Ureter (tissue), 1 donor: Measurements from ENCODE around the gene ZER1. TPM values are rescaled to one million over a fixed set of nuclear protein-coding genes. Genes with fewer than 3 reads are reported as not detected.
"Not testable (repeated sequence)": the region's sequence is repeated elsewhere in the genome, so short reads cannot be mapped to it uniquely, and the experiment has no call there.

Experiments
- DNase-seq: peaks from one replicate; pipeline ENCODE4 v3.0.0-alpha.2; 2020; ENCODE audit warnings: low spot score
- total RNA-seq: library from RNA; stranded (reverse); gene quantifications from one replicate; pipeline ENCODE4 v1.2.4, GENCODE V29; 2023
- donor health status: DM: yes; HTN: yes; CAD: no.

ZER1 gene
- total RNA-seq: 46.6 TPM

DNA sequence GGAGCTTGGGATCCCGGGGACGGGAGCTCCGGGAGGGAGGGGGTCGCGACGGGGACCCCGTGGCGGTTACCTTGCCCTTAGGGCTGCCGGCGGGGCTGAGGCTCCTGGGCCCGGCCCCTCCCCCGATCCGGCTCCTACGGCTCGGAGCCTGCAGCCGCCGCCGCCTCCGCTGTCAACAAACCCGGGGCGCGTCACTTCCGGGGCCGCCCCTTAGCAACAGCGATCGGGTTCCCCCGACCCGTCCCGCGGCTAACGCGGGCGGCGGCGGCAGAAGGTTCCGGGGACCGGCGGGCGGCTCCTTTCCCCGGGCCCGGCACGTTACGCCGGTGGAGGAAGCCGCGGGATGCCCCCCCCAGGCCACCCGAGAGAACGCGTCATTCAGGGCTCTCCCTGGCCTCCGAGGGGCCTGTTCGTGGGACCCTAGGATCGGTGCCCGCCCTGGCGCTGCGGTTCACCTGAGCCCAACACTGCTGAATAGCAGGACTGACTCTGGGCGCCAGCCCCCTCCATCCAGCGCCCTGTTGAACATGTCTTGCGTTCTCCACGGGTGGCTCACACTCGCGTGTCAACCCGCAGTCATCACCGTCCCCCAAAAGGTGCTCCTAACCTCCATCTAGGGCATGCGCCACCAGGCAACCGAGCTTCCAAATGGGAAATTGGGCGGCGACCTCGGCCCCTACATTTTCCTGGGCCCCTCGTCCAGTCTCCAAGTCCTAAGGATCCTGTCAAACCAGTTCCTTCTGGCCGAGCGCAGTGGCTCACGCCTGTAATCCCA, at the start of gene ZER1:
Gene ZER1, minus strand, starts transcription at position 183 of the 775 bp plus-strand sequence. CDS start 16,362 bp downstream, outside the sequence.
- DNase-seq: peak; percentile 93

GRCh38 chr9:128820665-128821583, 49.2 kb upstream of the ZER1 start:
- no peak for DNase-seq

- DNase-seq: no peak
Measured at GRCh38 chr9:128819716-128820664, 48.3 kb upstream of the ZER1 start.

DNA sequence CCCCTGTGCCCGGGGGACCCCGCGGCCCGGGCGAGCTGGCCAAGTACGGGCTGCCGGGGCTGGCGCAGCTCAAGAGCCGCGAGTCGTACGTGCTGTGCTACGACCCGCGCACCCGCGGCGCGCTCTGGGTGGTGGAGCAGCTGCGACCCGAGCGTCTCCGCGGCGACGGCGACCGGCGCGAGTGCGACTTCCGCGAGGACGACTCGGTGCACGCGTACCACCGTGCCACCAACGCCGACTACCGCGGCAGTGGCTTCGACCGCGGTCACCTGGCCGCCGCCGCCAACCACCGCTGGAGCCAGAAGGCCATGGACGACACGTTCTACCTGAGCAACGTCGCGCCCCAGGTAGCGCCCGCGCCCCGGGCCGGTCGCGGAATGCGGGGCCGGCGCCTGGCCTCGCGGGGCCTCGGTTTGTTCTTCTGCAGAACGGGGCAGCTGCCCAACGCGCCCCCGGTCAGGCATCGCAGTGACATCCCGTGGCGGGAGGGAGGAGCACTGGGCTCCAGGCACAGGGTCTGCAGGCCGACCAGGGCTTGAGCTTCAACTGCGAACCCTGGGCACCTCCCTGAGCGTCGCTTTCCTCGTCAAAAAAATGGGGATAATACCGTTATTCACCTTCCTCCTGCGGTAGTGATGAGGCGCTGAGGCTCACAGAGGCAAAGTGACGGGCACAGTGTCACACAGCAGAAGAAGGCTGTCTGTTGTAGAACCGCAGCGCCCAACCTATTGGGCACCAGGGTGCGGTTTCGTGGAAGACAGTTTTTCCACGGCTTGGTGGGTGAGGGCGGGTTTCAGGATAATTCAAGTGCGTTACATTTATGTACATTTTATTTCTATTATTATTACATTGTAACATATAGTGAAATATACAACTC, 47.4 kb upstream of the ZER1 start:
- no peak for DNase-seq

GRCh38 chr9:128818099-128818838, 46.5 kb upstream of the ZER1 start, which contains the start of gene ENDOG:
Gene ENDOG, plus strand, starts transcription at chr9:128818500. Its CDS starts 185 bp downstream, at chr9:128818685.
- DNase-seq: peak; percentile 97

DNA sequence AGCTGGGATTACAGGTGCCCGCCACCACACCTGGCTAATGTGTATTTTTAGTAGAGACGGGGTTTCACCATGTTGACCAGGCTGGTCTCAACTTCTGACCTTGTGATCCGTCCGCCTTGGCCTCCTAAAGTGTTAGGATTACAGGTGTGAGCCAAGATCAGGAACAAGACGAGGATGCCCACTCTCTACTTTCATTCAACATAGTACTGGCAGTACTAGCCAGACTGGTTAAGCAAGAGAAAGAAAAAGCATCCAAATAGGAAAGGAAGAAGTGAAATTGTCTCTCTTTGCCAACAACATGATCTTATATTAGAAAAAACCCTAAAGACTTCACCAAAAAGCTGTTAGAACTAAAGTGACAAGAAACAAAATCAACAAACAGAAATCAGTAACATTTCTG, 39.1 kb upstream of the ZER1 start:
- DNase-seq: no peak

DNA sequence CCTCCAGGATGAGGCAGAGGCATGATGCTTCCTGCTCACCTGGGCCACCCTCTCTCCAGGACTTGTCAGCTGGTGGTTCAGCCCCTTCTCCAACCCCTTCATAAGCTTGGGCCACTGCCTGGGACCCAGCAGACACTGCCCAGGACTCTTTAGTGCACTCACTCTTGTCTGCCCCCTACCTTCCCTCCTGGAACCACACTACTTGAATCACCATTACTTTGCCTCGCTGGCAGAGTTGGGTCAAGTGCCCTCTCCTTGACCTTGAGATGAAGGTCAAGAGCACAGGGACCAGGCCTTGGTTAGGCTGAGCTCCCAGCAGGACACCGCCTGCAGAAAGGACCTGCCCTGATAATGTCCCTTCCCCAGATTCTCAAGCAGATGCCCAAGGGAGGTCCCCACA, 38.1 kb upstream of the ZER1 start:
- DNase-seq: no peak

DNA sequence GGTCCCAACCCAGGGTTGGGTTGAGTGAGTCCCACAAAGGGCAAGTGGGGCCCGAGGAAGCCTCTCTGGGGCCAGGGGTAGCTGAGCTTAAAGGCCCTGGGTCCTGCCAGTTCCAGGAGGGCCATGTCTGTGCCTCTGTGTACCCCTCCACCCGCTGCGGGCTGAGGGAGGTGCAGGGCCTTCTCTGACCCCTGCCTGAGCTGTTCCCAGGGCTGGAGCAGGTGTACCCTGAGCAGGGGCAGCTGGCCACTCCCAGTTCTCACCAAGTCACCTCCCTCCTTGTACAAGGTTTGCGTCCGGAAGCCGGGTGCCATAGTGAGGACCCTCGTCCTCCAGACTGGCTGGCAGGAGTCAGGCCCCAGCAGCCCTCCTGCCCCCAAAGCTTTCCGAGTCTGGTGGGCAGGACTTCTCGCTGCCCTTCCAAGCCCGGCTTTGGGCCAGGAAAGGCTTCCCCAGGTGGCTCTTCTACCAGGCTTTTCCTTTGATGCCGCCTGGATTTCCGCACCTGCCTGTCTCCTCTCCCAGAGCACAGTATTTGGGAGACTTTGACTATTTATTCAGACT, 37.4 kb upstream of the ZER1 start:
- no peak for DNase-seq

DNA sequence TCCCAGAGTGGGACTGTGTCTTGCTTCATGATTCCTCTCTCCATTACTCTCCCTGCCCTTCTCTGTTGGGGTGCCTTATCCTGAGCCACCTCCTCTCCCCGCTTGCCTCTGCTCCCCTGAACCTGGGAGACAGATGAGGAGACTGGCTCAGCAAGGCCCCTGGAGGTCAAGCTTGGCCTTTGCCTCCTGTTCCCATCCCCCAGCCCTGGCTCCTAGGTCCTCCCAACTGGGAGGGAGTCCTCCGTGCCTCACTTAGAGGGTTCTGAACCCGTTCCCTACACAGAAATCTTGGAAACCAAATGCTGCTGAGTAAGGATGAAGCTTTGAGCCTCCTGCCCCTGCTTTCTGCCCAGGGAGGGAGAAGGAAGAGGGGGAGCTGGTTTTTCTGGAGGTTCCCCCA, 36.8 kb upstream of the ZER1 start:
- DNase-seq: no peak

GRCh38 chr9:128807827-128808226, 36.1 kb upstream of the ZER1 start:
- no peak for DNase-seq

GRCh38 chr9:128805661-128806060, 33.9 kb upstream of the ZER1 start:
- DNase-seq: no peak

DNA sequence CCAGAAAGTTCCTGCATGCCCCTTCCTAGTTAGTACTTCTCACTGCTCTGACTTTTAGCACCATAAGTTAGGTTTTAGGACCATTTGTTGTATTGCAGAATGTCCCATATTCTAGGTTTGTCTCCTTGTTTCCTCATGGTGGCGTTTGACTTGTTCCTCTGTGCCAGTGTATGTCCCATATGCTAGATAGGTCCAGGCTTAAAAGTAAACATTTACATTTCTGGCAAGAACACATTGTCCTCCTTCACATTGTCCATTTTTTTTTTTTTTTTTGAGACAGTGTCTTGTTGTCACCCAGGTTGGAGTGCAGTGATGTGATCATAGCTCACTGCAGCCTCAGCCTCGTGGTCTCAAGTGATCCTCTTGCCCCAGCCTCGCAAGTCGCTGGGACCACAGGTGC, 30.8 kb upstream of the ZER1 start:
- no peak for DNase-seq

DNA sequence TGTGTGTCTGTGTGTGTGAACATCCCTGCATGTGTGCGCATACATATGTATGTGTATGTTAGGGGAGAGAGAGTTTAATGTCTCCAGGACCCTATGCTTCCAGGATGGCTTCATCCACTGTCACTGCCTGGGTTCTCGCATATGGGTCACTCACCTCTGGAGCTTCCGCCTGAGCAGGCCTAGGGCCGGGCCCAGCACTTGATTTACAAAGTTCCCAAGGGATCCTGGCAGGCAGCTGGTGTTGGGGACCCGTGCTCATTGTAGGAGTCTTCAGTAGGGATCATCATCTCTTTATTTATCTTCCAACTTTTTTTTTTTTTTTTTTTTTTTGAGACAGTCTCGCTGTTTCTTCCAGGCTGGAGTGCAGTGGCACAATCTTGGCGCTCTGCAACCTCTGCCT, 28.3 kb upstream of the ZER1 start:
- DNase-seq: no peak

DNA sequence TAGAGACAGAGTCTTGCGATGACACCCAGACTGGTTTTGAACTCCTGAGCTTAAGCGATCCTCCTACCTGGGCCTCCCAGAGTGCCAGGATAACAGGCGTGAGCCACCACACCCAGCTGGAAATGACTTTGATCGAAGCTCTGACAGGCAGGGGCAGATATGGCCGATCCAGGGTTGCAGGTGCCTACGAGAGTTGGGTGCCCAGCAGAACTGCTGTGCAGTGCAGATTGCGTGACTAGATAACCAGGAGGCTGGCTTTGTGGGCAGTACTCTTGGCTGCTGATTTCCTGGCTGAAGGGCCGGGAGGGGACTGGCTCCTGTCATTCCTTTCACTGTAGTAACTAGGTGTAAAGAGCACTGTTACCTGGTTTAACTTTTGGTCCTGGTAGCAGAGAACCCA, 27.2 kb upstream of the ZER1 start:
- no peak for DNase-seq

GRCh38 chr9:128794961-128795360, 23.2 kb upstream of the ZER1 start:
- DNase-seq: not testable (repeated sequence)

DNA sequence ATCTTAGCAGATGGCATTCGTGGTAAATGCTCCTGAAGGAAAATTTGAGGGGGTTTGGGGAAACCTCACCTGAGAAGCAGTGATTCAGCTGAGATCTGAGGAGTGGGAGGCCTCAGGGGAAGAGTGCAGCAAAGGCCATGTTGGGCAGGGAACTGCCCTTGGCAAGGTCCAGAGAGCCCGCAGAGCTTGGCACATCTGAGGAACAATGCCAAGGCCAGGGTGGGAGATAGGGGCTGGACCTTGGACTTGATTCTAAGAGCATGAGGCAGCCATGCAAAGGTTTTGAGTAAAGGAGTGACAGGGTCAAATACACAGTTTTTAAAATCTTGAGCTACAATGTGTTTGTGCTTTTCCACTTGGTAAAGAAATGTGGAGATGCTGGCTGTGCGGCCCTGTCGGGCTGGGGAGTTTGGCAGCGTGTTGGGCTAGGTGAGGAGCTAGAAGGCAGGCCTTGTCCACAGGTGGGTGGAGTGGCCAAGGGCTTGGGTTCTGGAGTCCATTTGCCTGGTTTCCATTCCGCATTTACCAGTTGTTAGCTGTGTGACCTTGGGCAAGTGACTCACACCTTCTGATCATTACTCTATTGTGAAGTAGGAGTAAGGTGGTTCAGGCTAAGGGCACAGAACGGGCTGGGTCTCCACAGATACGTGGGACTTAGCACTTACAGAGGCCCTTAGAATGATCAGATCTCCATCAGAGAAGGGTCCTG, 21.4 kb upstream of the ZER1 start:
- DNase-seq: no peak

GRCh38 chr9:128792134-128792533, 20.4 kb upstream of the ZER1 start:
- DNase-seq: no peak

DNA sequence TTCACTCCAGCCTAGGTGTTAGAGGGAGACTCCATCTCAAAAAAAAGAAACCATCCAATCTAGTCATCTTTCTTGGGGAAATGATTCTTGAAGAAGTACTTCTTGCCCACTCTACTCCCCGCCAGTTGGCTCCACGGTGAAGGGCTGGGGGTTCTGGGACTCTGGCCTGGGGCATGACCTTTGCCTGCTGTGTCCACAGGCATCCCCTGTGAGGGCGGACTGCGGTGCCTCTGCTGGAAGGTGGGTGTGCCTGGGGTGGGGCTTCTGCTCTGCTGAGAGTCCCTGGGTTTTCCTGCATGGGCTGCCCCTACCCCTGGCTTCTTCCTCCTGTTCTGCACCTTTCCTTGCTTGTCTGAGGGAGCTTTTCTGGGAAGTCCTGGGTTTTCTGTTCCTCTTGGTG, 18.8 kb upstream of the ZER1 start:
- DNase-seq: no peak

DNA sequence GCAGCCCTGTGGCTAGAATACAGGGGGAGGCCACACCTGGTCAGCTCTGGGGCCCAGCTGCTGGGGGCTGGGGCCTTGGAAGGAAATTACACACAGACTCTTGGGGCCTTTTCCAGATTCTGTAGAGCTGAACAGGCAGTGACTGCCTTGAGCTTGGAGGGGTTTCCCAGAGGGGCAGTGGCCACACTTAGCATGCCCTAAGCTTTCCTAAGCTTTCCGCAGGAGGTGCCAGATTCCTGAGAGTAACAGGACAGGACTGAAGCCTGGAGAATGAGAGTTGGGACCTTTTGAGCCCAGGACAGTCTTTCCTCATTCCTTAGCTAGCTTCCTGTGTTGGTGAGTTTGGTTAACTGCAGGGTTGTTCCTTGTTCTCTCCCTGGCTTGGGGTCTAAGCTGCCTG, 16.7 kb upstream of the ZER1 start:
- DNase-seq: no peak
